HepG2 (cell line): ENCODE measurements around the gene ANKRD31. TPM values are rescaled to one million over a fixed set of nuclear protein-coding genes. Genes with fewer than 3 reads are reported as not detected.
A peak's percentile ranks its signal among the peaks of the same experiment; 100 is the strongest.

ENCODE experiments used
- ATAC-seq: fragments of 200-7000 bp; cut with Tn5 transposase; 3 replicates; pipeline ENCODE4 v1.9.1; 2020; ENCODE audit warnings: mild to moderate bottlenecking, moderate library complexity
- BruUV-seq: library from RNA; stranded (reverse); fragments of 400-500 nt; replicated peaks from 2 replicates; lab custom pipeline; 2021; lab: Mats Ljungman, UMichigan
- CTCF ChIA-PET: fragments of 300-600 bp; formaldehyde crosslinking; extraction: SDS; loops from one replicate; lab custom pipeline; 2021; ENCODE audit warnings: low total read pairs, inconsistent platforms, low intra/inter-chr PET ratio; lab: Yijun Ruan, JAX
- POLR2A ChIA-PET: fragments of 350-600 bp; sonication (Branson Sonifier 250); formaldehyde crosslinking; loops from one replicate; lab custom pipeline; 2020; ENCODE audit warnings: antibody characterized with exemption, inconsistent platforms; lab: Yijun Ruan, JAX
- DNase-seq: peaks from one replicate; pipeline ENCODE4 v3.0.0-alpha.2; 2015; ENCODE audit warnings: low spot score
- FAIRE-seq: peaks from 3 replicates; lab custom pipeline; 2011; peaks lifted over from hg19 to GRCh38; lab: Jason Lieb, UNC
- H2AFZ ChIP-seq: one replicate; pipeline ENCODE4 v1.6.1; 2011; ENCODE audit warnings: low read length, inconsistent platforms
- H3K27ac ChIP-seq: fragments of 300-600 bp; 3 replicates; pipeline ENCODE4 v1.8.0; 2011; ENCODE audit warnings: mixed run types, mild to moderate bottlenecking, mixed read lengths, low read length, inconsistent platforms; ENCODE audit not compliant: insufficient read depth; ENCODE audit errors: extremely low read length
- H3K27me3 ChIP-seq, 2 experiments: fragments of 200-600 bp in 1 of 2; 2 replicates in 1 of 2; 3 replicates in 1 of 2; pipeline versions ENCODE4 v1.6.0 to v1.8.0; 2011; ENCODE audit warnings: low read length in 2 of 2, mild to moderate bottlenecking in 2 of 2, moderate library complexity in 2 of 2, inconsistent platforms in 1 of 2; ENCODE audit not compliant: insufficient read depth in 2 of 2, control insufficient read depth in 1 of 2
- H3K36me3 ChIP-seq, 2 experiments: fragments of 200-600 bp in 1 of 2; replicated peaks in 1 of 2; 2 replicates in 1 of 2; 3 replicates in 1 of 2; pipeline versions ENCODE4 v1.5.1 to v1.8.0; 2011; ENCODE audit warnings: low read length in 2 of 2, inconsistent platforms in 1 of 2; ENCODE audit not compliant: insufficient read depth in 2 of 2, control insufficient read depth in 1 of 2
- H3K4me1 ChIP-seq: 2 replicates; pipeline ENCODE4 v1.5.1; 2012; ENCODE audit warnings: low read length, inconsistent platforms; ENCODE audit not compliant: insufficient read depth
- H3K4me2 ChIP-seq: 2 replicates; pipeline ENCODE4 v1.6.0; 2011; ENCODE audit warnings: low read depth, low read length, inconsistent platforms
- H3K4me3 ChIP-seq, 3 experiments: fragments of 200-600 bp in 1 of 3; sonication (generic), shearing (Covaris generic) in 1 of 3; replicated peaks in 1 of 3; 2 replicates each; pipeline ENCODE4 v1.5.1; 2011 to 2016; ENCODE audit warnings: low read length in 3 of 3, inconsistent platforms in 2 of 3, low read depth in 2 of 3, mild to moderate bottlenecking in 2 of 3, control low read depth in 1 of 3, mixed read lengths in 1 of 3; ENCODE audit not compliant: insufficient read depth in 1 of 3
- H3K79me2 ChIP-seq: one replicate; pipeline ENCODE4 v1.6.1; 2011; ENCODE audit warnings: low read length, inconsistent platforms; ENCODE audit not compliant: insufficient read depth
- H3K9ac ChIP-seq: 2 replicates; pipeline ENCODE4 v1.6.0; 2011; ENCODE audit warnings: mild to moderate bottlenecking, low read depth, low read length, inconsistent platforms; ENCODE audit not compliant: insufficient read depth
- H3K9me3 ChIP-seq: 2 replicates; pipeline ENCODE4 v1.5.1; 2012; ENCODE audit warnings: mild to moderate bottlenecking, low read length
- H4K20me1 ChIP-seq: 2 replicates; pipeline ENCODE4 v1.6.0; 2011; ENCODE audit warnings: inconsistent platforms, mild to moderate bottlenecking, low read length, moderate library complexity; ENCODE audit not compliant: insufficient read depth
- DNMT3B ChIP-seq: conservative IDR thresholded peaks from 2 replicates; pipeline ENCODE4 v1.6.1; 2016; ENCODE audit warnings: missing biosample characterization, control low read depth
- ELF1 ChIP-seq: sonication (generic); formaldehyde crosslinking; IDR thresholded peaks from 2 replicates; pipeline ENCODE4 v1.4.0; 2020; ENCODE audit warnings: missing genetic modification reagents
- MBNL3 ChIP-seq: fragments of 250-450 bp; sonication (Bioruptor Pico); conservative IDR thresholded peaks from 2 replicates; pipeline ENCODE4 v1.8.0; 2022; ENCODE audit warnings: mild to moderate bottlenecking, inconsistent platforms
- NAIF1 ChIP-seq: sonication (generic); formaldehyde crosslinking; IDR thresholded peaks from 2 replicates; pipeline ENCODE4 v1.5.0; 2020; ENCODE audit warnings: mild to moderate bottlenecking, missing genetic modification reagents, borderline replicate concordance
- PHF8 ChIP-seq: sonication (generic); formaldehyde crosslinking; IDR thresholded peaks from 2 replicates; pipeline ENCODE4 v1.5.0; 2020; ENCODE audit warnings: missing genetic modification reagents
- TEAD3 ChIP-seq: optimal IDR thresholded peaks from 2 replicates; pipeline ENCODE3; 2016; ENCODE audit warnings: borderline replicate concordance
- ZFY ChIP-seq: sonication (generic); formaldehyde crosslinking; IDR thresholded peaks from 2 replicates; pipeline ENCODE4 v1.4.0; 2020; ENCODE audit warnings: missing genetic modification reagents
- ZNF274 ChIP-seq: sonication (generic); formaldehyde crosslinking; IDR thresholded peaks from 2 replicates; pipeline ENCODE4 v1.5.1; 2020; ENCODE audit warnings: mild to moderate bottlenecking, missing genetic modification reagents
- WGBS: methylation state at CpG from one replicate; pipeline ENCODE4 v1.1.6; 2017; ENCODE audit warnings: low lambda C conversion rate; 5-methylcytosine and 5-hydroxymethylcytosine counted together
- in situ Hi-C: cut with HindIII; loops from 2 replicates; pipeline ENCODE4 v1.10.0; 2017; ENCODE audit warnings: low pct_unique_long_range_greater_than_20kb; ENCODE audit not compliant: extremely low pct_ligation_motif_present
- intact Hi-C: fragments of 100-400 bp; cut with micrococcal nuclease; formaldehyde crosslinking; loops from one replicate; pipeline ENCODE4 v1.10.0; 2022; ENCODE audit not compliant: unreplicated experiment
- polyA plus RNA-seq, 8 experiments: library from polyadenylated mRNA; depleted of rRNA in 3 of 8; stranded (reverse) in 7 of 8; unstranded in 1 of 8; fragments of >200 nt; fragmentation: Illumina TruSeq in 4 of 8; extraction: Trizol in 4 of 8; gene quantifications; 2 replicates each; pipeline versions ENCODE4 v1.2.1 to v1.2.3, GENCODE V29; 2011 to 2016; ENCODE audit warnings: low read depth in 4 of 8, missing spikeins in 1 of 8, mixed read lengths in 1 of 8; ENCODE audit not compliant: insufficient read depth in 1 of 8
- total RNA-seq, 5 experiments: library from RNA; depleted of rRNA; stranded (reverse); fragments of >200 nt; fragmentation: Illumina TruSeq; extraction: Trizol; gene quantifications; 2 replicates each; pipeline ENCODE4 v1.2.3, GENCODE V29; 2016; ENCODE audit warnings: low read depth in 1 of 5
- TF ChIP-seq, protein P1 (sequence below): sonication (generic); formaldehyde crosslinking; IDR thresholded peaks from 2 replicates; pipeline ENCODE4 v1.4.0; 2020; ENCODE audit warnings: missing genetic modification reagents

ANKRD31 gene
- total and polyA plus RNA-seq, 2 of the 13 experiments (the other 11 are each of a cell fraction or from before 2014, with no cell fraction given), result 0.01 to 0.09 TPM

DNA sequence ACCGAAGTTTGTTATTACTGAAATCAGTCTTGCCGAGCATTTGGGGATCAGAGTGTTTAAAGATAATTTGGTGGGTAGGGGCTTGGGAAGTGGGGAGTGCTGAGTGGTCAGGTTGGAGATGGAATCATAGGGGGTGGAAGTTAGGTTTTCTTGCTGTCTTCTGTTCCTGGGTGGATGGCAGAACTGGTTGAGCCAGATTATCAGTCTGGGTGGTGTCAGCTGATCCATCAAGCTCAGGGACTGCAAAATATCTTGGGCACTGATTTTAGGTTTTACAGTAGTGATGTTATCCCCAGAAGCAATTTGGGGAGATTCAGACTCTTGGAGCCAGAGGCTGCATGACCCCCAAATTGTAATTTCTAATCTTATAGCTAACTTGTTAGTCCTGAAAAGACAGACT, 5.4 kb upstream of the ANKRD31 start:
- no peak overlapping the region for H3K9ac ChIP-seq
- no peak overlapping the region for H2AFZ ChIP-seq
- no peaks in the 10 kb centered on the region for H3K79me2 ChIP-seq
- H4K20me1 ChIP-seq, result no peaks in the 10 kb centered on the region
- ATAC-seq (no peak), FAIRE-seq (no peak), DNase-seq (no peak)
- ChIA-PET POLR2A (no interaction called here), CTCF (no interaction called here)
- no peak for TF ChIP-seq DNMT3B (CRISPR knock-in tag)
- no peak for TF ChIP-seq ZNF274 (CRISPR knock-in tag)
- no peak for TF ChIP-seq MBNL3 (CRISPR knock-in tag)
- no peak for TF ChIP-seq PHF8
- no peak for TF ChIP-seq ELF1 (CRISPR knock-in tag)
- TF ChIP-seq, protein P1, sequence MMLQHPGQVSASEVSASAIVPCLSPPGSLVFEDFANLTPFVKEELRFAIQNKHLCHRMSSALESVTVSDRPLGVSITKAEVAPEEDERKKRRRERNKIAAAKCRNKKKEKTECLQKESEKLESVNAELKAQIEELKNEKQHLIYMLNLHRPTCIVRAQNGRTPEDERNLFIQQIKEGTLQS, result no peak
- no peak for TF ChIP-seq ZFY
- TF ChIP-seq NAIF1 (CRISPR knock-in tag), result no peak
- in situ Hi-C loops, result no loop called here
- H3K4me2 ChIP-seq, result no peak overlapping the region
- H3K27ac ChIP-seq, result no peak overlapping the region
- intact Hi-C loops, result no loop called here
- H3K27me3 ChIP-seq, result peaks cover 0 to 4% of the 10 kb centered on the region in 2 experiments; a peak in 1 of 5 replicates
- no peak overlapping the region for H3K4me3 ChIP-seq
- H3K4me1 ChIP-seq, result no peaks in the 10 kb centered on the region
- no TSS peak for BruUV-seq
- 58% methylated on average over 2 of the region's 2 CpGs for WGBS
- no peaks in the 10 kb centered on the region for H3K36me3 ChIP-seq
- H3K9me3 ChIP-seq, result no peaks in the 10 kb centered on the region

DNA sequence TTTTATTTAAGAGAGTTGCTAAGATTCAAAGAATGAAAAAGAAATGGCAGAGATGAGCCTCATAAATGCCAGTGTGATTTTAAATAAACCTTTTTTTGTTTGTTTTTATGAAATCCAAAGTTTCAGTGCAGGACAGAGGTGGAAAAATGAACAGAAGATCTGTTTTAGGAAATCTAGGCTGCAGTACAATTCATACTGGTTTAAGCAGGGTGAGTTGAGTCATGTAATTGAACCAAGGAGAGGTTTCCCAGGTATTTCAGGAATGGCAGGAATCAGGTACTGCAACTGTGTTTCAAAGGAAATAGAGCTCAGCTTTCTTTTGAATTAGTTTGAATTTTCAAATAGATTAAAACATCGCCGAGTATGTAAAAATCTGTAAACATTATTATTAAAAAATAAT, 3.0 kb upstream of the ANKRD31 start:
- in situ Hi-C loops (loop anchor here (10.0 kb wide), 1 partner anchor 85 kb away; no protein-coding TSS in a partner anchor), intact Hi-C loops (loop anchor here (10.0 kb wide), 2 partner anchors 185 to 285 kb away; partner anchors contain the start of gene GCNT4)
- peak; percentile 47 for TF ChIP-seq TEAD3 (CRISPR knock-in tag)
- TF ChIP-seq ELF1 (CRISPR knock-in tag), result no peak
- H3K9ac ChIP-seq, result no peak overlapping the region
- no peak overlapping the region for H3K4me3 ChIP-seq
- no peak overlapping the region for H3K4me2 ChIP-seq
- DNase-seq (peak; percentile 28), ATAC-seq (no peak), FAIRE-seq (no peak)
- CTCF ChIA-PET, result no interaction called here
- H3K36me3 ChIP-seq, result no peaks in the 10 kb centered on the region
- H4K20me1 ChIP-seq, result no peaks in the 10 kb centered on the region
- H3K79me2 ChIP-seq, result no peaks in the 10 kb centered on the region
- no peak overlapping the region for H3K27ac ChIP-seq
- POLR2A ChIA-PET, result no interaction called here
- H2AFZ ChIP-seq, result no peak overlapping the region
- peaks cover 12% of the 10 kb centered on the region for H3K4me1 ChIP-seq
- 10% methylated on average over 2 of the region's 2 CpGs for WGBS
- peaks cover 0 to 4% of the 10 kb centered on the region in 2 experiments; a peak in 1 of 5 replicates for H3K27me3 ChIP-seq
- H3K9me3 ChIP-seq, result no peaks in the 10 kb centered on the region
- no TSS peak for BruUV-seq
